CD14-positive monocyte (primary cell): ENCODE measurements around the gene HIF1A. TPM values are rescaled to one million over a fixed set of nuclear protein-coding genes. Genes with fewer than 3 reads are reported as not detected.

Experiments used
- DNase-seq, 3 donors: peaks; one replicate each; pipeline ENCODE4 v3.0.0-alpha.2; 2011 to 2022
- H2AFZ ChIP-seq: 2 replicates; pipeline ENCODE4 v1.6.0; 2012; ENCODE audit warnings: mild to moderate bottlenecking, low read depth, low read length, inconsistent platforms; ENCODE audit not compliant: insufficient read depth, poor library complexity, severe bottlenecking
- H3K27ac ChIP-seq, 2 donors: 1 replicate in 1 of 2; 2 replicates in 1 of 2; pipeline ENCODE4 v1.5.1; 2012 to 2013; ENCODE audit warnings: low read length in 2 of 2, control low read depth in 1 of 2, inconsistent platforms in 1 of 2, low read depth in 1 of 2, mild to moderate bottlenecking in 1 of 2
- H3K27me3 ChIP-seq, 2 donors: one replicate each; pipeline versions ENCODE4 v1.6.0 to v1.6.1; 2011 to 2013; ENCODE audit warnings: low read length in 2 of 2; ENCODE audit not compliant: control insufficient read depth in 2 of 2, insufficient read depth in 2 of 2
- H3K36me3 ChIP-seq, 2 donors: replicated peaks in 1 of 2; 1 replicate in 1 of 2; 2 replicates in 1 of 2; pipeline versions ENCODE4 v1.5.1 to v1.6.1; 2012 to 2013; ENCODE audit warnings: low read length in 2 of 2, control low read depth in 1 of 2, inconsistent platforms in 1 of 2, mild to moderate bottlenecking in 1 of 2; ENCODE audit not compliant: insufficient read depth in 2 of 2, control insufficient read depth in 1 of 2
- H3K4me1 ChIP-seq, 2 donors: 1 replicate in 1 of 2; 2 replicates in 1 of 2; pipeline versions ENCODE4 v1.5.1 to v1.6.1; 2012 to 2013; ENCODE audit warnings: low read length in 2 of 2, control low read depth in 1 of 2, inconsistent platforms in 1 of 2, mild to moderate bottlenecking in 1 of 2, moderate library complexity in 1 of 2; ENCODE audit not compliant: insufficient read depth in 2 of 2, control insufficient read depth in 1 of 2
- H3K4me2 ChIP-seq: replicated peaks from 2 replicates; pipeline ENCODE3; 2012; ENCODE audit warnings: low read length, moderate library complexity, mild to moderate bottlenecking; ENCODE audit not compliant: poor library complexity, severe bottlenecking; ENCODE audit errors: extremely low read depth
- H3K4me3 ChIP-seq, 3 experiments: fragments of 200-600 bp in 1 of 3; sonication (generic) in 1 of 3; replicated peaks in 1 of 3; 1 replicate in 2 of 3; 2 replicates in 1 of 3; pipeline ENCODE4 v1.5.1; 2011 to 2013; ENCODE audit warnings: low read length in 3 of 3, mild to moderate bottlenecking in 3 of 3, control low read depth in 2 of 3, low read depth in 2 of 3, inconsistent platforms in 1 of 3, moderate library complexity in 1 of 3
- H3K79me2 ChIP-seq: 2 replicates; pipeline ENCODE4 v1.6.0; 2012; ENCODE audit warnings: mild to moderate bottlenecking, control low read depth, inconsistent platforms, low read length, moderate library complexity; ENCODE audit not compliant: insufficient read depth
- H3K9ac ChIP-seq: 2 replicates; pipeline ENCODE4 v1.6.0; 2017; ENCODE audit warnings: low read length, mild to moderate bottlenecking; ENCODE audit not compliant: insufficient read depth, poor library complexity, severe bottlenecking
- H3K9me3 ChIP-seq, 2 donors: replicated peaks in 1 of 2; 1 replicate in 1 of 2; 2 replicates in 1 of 2; pipeline versions ENCODE4 v1.5.1 to v1.6.1; 2012 to 2013; ENCODE audit warnings: low read length in 2 of 2, control low read depth in 1 of 2; ENCODE audit not compliant: control insufficient read depth in 1 of 2, insufficient read depth in 1 of 2
- H4K20me1 ChIP-seq: 2 replicates; pipeline ENCODE4 v1.6.0; 2012; ENCODE audit warnings: mild to moderate bottlenecking, low read length, control low read depth, moderate library complexity; ENCODE audit not compliant: insufficient read depth
- H3K27ac Mint-ChIP-seq, 7 donors: one replicate each; pipeline ENCODE4 v1.8.0; 2020; ENCODE audit warnings: mild to moderate bottlenecking in 7 of 7, mixed read lengths in 7 of 7, moderate library complexity in 6 of 7, inconsistent platforms in 2 of 7
- H3K27me3 Mint-ChIP-seq, 3 donors: one replicate each; pipeline ENCODE4 v1.8.0; 2021 to 2022; ENCODE audit warnings: low read depth in 3 of 3, mild to moderate bottlenecking in 3 of 3, mixed read lengths in 3 of 3, moderate library complexity in 3 of 3, inconsistent platforms in 1 of 3
- H3K36me3 Mint-ChIP-seq, 2 donors: one replicate each; pipeline ENCODE4 v1.8.0; 2020; ENCODE audit warnings: mixed read lengths in 2 of 2, inconsistent platforms in 1 of 2, mild to moderate bottlenecking in 1 of 2
- H3K4me1 Mint-ChIP-seq: one replicate; pipeline ENCODE4 v1.8.0; 2020; ENCODE audit warnings: mild to moderate bottlenecking, mixed read lengths
- H3K4me3 Mint-ChIP-seq, 2 donors: one replicate each; pipeline ENCODE4 v1.8.0; 2020; ENCODE audit warnings: mild to moderate bottlenecking in 2 of 2, mixed read lengths in 2 of 2, moderate library complexity in 1 of 2
- H3K9me3 Mint-ChIP-seq, 7 donors: one replicate each; pipeline ENCODE4 v1.8.0; 2020 to 2022; ENCODE audit warnings: mixed read lengths in 7 of 7, mild to moderate bottlenecking in 6 of 7, moderate library complexity in 6 of 7, inconsistent platforms in 2 of 7
- WGBS: methylation state at CpG from one replicate; pipeline ENCODE4 v1.1.5; 2013; ENCODE audit warnings: missing lambda C conversion rate; ENCODE audit not compliant: insufficient coverage; 5-methylcytosine and 5-hydroxymethylcytosine counted together
- intact Hi-C, 2 donors: fragments of 100-400 bp; cut with micrococcal nuclease; formaldehyde crosslinking; loops; one replicate each; pipeline versions ENCODE4 v1.15.0 to v1.15.1; 2023
- polyA plus RNA-seq, 3 donors: library from polyadenylated mRNA; depleted of rRNA in 1 of 3; unstranded in 2 of 3; stranded (reverse) in 1 of 3; fragments of 300-500 nt in 2 of 3; fragments of >200 nt in 1 of 3; fragmentation: Illumina TruSeq in 2 of 3; gene quantifications; 1 replicate in 2 of 3; 2 replicates in 1 of 3; pipeline ENCODE4 v1.2.3, GENCODE V29; 2012 to 2021
- TF ChIP-seq, protein P1 (sequence below): fragments of 200-600 bp; IDR thresholded peaks from one replicate; pipeline ENCODE4 v1.8.0; 2022; ENCODE audit warnings: antibody characterized with exemption, mild to moderate bottlenecking

The HIF1A gene
- polyA plus RNA-seq, 3 donors: 79.0 to 137 (median 137) TPM

DNA sequence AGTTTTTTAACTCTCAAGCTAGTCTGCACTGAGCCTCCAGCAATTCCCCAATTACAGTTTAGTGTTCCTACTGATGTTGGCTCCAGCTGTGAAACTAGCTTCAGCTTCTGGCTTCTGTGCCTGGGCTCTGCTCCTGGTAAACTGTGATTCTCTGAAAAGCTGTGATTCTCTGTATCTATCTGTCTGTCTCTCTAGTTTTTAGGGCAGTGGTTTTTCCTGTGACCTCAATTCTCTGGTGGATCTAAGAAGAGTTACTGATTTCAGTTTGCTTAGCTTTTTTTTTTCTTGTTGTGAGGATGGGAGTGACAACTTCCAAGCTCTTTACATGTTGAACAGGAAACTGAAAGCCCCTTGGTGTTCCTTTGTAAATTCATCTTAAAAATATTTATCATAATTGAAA, 3.8 kb upstream of the HIF1A start:
- H2AFZ ChIP-seq: peak overlapping the region; percentile 43
- no peaks in the 10 kb centered on the region for H3K36me3 Mint-ChIP-seq
- no peak overlapping the region for H3K4me2 ChIP-seq
- H3K9me3 Mint-ChIP-seq: peaks cover 0 to 5% (median 0%) of the 10 kb centered on the region in 7 donors
- no peak for DNase-seq
- peaks cover 12% of the 10 kb centered on the region for H3K79me2 ChIP-seq
- H3K4me1 Mint-ChIP-seq: peaks cover 4% of the 10 kb centered on the region
- no peak overlapping the region for H3K27ac Mint-ChIP-seq
- no peak overlapping the region for H3K4me3 ChIP-seq
- H3K9me3 ChIP-seq: no peaks in the 10 kb centered on the region
- H3K4me3 Mint-ChIP-seq: no peak overlapping the region
- peaks cover 12% of the 10 kb centered on the region for H4K20me1 ChIP-seq
- no peak overlapping the region for H3K9ac ChIP-seq
- TF ChIP-seq, protein P1, sequence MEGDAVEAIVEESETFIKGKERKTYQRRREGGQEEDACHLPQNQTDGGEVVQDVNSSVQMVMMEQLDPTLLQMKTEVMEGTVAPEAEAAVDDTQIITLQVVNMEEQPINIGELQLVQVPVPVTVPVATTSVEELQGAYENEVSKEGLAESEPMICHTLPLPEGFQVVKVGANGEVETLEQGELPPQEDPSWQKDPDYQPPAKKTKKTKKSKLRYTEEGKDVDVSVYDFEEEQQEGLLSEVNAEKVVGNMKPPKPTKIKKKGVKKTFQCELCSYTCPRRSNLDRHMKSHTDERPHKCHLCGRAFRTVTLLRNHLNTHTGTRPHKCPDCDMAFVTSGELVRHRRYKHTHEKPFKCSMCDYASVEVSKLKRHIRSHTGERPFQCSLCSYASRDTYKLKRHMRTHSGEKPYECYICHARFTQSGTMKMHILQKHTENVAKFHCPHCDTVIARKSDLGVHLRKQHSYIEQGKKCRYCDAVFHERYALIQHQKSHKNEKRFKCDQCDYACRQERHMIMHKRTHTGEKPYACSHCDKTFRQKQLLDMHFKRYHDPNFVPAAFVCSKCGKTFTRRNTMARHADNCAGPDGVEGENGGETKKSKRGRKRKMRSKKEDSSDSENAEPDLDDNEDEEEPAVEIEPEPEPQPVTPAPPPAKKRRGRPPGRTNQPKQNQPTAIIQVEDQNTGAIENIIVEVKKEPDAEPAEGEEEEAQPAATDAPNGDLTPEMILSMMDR: no peak
- no peaks in the 10 kb centered on the region for H3K27me3 ChIP-seq
- peaks cover 5 to 9% of the 10 kb centered on the region in 2 donors for H3K4me1 ChIP-seq
- H3K27ac ChIP-seq: no peak overlapping the region
- H3K36me3 ChIP-seq: no peaks in the 10 kb centered on the region
- intact Hi-C loops: no loop called here
- peaks cover 0 to 4% (median 3%) of the 10 kb centered on the region in 3 donors for H3K27me3 Mint-ChIP-seq

GRCh38 chr14:61694039-61694438, 1.3 kb upstream of the HIF1A start:
- TF ChIP-seq, protein P1: no peak

More at GRCh38 chr14:61694039-61694438, 1.3 kb upstream of the HIF1A start:
- H3K4me1 ChIP-seq: peaks cover 14 to 27% of the 10 kb centered on the region in 2 donors
- H3K27me3 Mint-ChIP-seq: peaks cover 0 to 4% (median 3%) of the 10 kb centered on the region in 3 donors
- no CpG with 5 or more reads among the region's 6 CpGs for WGBS
- intact Hi-C loops: no loop called here
- no peak overlapping the region for H3K9ac ChIP-seq
- peaks cover 37% of the 10 kb centered on the region for H4K20me1 ChIP-seq
- H3K36me3 ChIP-seq: no peaks in the 10 kb centered on the region
- no peak overlapping the region for H3K4me2 ChIP-seq
- no peak for DNase-seq
- H3K27ac Mint-ChIP-seq: peak overlapping the region in 1 of 7 donors; percentile 95
- peaks cover under 1 to 22% of the 10 kb centered on the region in 2 donors for H3K36me3 Mint-ChIP-seq
- H3K27ac ChIP-seq: no peak overlapping the region
- H3K4me3 ChIP-seq: no peak overlapping the region
- no peak overlapping the region for H3K4me3 Mint-ChIP-seq
- H2AFZ ChIP-seq: no peak overlapping the region
- peaks cover 38% of the 10 kb centered on the region for H3K79me2 ChIP-seq
- no peaks in the 10 kb centered on the region for H3K27me3 ChIP-seq
- H3K9me3 ChIP-seq: no peaks in the 10 kb centered on the region
- peaks cover 9% of the 10 kb centered on the region for H3K4me1 Mint-ChIP-seq
- peaks cover 0 to 5% (median 0%) of the 10 kb centered on the region in 7 donors for H3K9me3 Mint-ChIP-seq
